ENCODE data around the gene P2RY10. TPM values are rescaled to one million over a fixed set of nuclear protein-coding genes. Genes with fewer than 3 reads are reported as not detected.

The P2RY10 gene
- total and polyA plus RNA-seq, 2 of the 13 experiments (the other 11 are each of a cell fraction or from before 2014, with no cell fraction given), result not detected

- WGBS (ENCODE audit: low lambda C conversion rate), result 4% methylated on average over 2 of the region's 2 CpGs
- in situ Hi-C loops (cut with HindIII; ENCODE audit: extremely low pct_ligation_motif_present, low pct_unique_long_range_greater_than_20kb), result no loop called here
- Histone ChIP-seq H3K4me3 (replicated peaks in 1 of 3; ENCODE audit: insufficient read depth in 1 of 3, low read depth in 2 of 3, low read length in 3 of 3) (no peak overlapping the region), H4K20me1 (ENCODE audit: insufficient read depth, low read length) (no peaks in the 10 kb centered on the region), H3K4me2 (ENCODE audit: low read depth, low read length) (no peak overlapping the region), H2AFZ (ENCODE audit: low read length) (no peak overlapping the region), H3K9me3 (ENCODE audit: low read length) (no peaks in the 10 kb centered on the region), H3K9ac (ENCODE audit: insufficient read depth, low read depth, low read length) (no peak overlapping the region), H3K4me1 (ENCODE audit: insufficient read depth, low read length) (no peaks in the 10 kb centered on the region), H3K36me3 (replicated peaks in 1 of 2; ENCODE audit: control insufficient read depth in 1 of 2, insufficient read depth in 2 of 2, low read length in 2 of 2) (no peaks in the 10 kb centered on the region), H3K27ac (ENCODE audit: extremely low read length, insufficient read depth, low read length) (no peak overlapping the region), H3K27me3 (ENCODE audit: control insufficient read depth in 1 of 2, insufficient read depth in 2 of 2, low read length in 2 of 2) (no peaks in the 10 kb centered on the region), H3K79me2 (ENCODE audit: insufficient read depth, low read length) (no peaks in the 10 kb centered on the region)
- FAIRE-seq (no peak), ATAC-seq (no peak), DNase-seq (ENCODE audit: low spot score) (no peak)
- TF ChIP-seq SETDB1 (CRISPR knock-in tag; IDR thresholded peaks at IDR 0.05; ENCODE audit: borderline replicate concordance) (no peak), FOXC1 (CRISPR knock-in tag; IDR thresholded peaks at IDR 0.05; ENCODE audit: borderline replicate concordance) (no peak), ZNF713 (CRISPR knock-in tag; IDR thresholded peaks at IDR 0.05) (no peak), HNRNPH1 (optimal IDR thresholded peaks at IDR 0.05; ENCODE audit: low read depth, low read length) (no peak), RNF2 (conservative IDR thresholded peaks at IDR 0.05; ENCODE audit: low read depth) (no peak), ZBTB21 (CRISPR knock-in tag; IDR thresholded peaks at IDR 0.05) (no peak), PLSCR1 (CRISPR knock-in tag; IDR thresholded peaks at IDR 0.05; ENCODE audit: borderline replicate concordance) (no peak), NFE2L1 (CRISPR knock-in tag; IDR thresholded peaks at IDR 0.05; ENCODE audit: borderline replicate concordance) (no peak), ZNF543 (CRISPR knock-in tag; IDR thresholded peaks at IDR 0.05) (no peak), NR2C2 (CRISPR knock-in tag; IDR thresholded peaks at IDR 0.05; ENCODE audit: borderline replicate concordance) (no peak), POGZ (CRISPR knock-in tag; IDR thresholded peaks at IDR 0.05) (no peak), ZNF207 (IDR thresholded peaks at IDR 0.05; ENCODE audit: borderline replicate concordance) (no peak), CEBPB (IDR thresholded peaks at IDR 0.05; ENCODE audit: borderline replicate concordance, low read depth, low read length) (no peak), PHF5A (CRISPR knock-in tag; IDR thresholded peaks at IDR 0.05; ENCODE audit: low read depth, unreplicated experiment) (no peak), KAT8 (CRISPR knock-in tag; IDR thresholded peaks at IDR 0.05) (no peak), TBL1XR1 (IDR thresholded peaks at IDR 0.05; ENCODE audit: borderline replicate concordance, low read length, partially characterized antibody) (no peak)
- TF ChIP-seq, protein P1, sequence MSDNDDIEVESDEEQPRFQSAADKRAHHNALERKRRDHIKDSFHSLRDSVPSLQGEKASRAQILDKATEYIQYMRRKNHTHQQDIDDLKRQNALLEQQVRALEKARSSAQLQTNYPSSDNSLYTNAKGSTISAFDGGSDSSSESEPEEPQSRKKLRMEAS (IDR thresholded peaks at IDR 0.05), result no peak
- TF ChIP-seq, protein P2, sequence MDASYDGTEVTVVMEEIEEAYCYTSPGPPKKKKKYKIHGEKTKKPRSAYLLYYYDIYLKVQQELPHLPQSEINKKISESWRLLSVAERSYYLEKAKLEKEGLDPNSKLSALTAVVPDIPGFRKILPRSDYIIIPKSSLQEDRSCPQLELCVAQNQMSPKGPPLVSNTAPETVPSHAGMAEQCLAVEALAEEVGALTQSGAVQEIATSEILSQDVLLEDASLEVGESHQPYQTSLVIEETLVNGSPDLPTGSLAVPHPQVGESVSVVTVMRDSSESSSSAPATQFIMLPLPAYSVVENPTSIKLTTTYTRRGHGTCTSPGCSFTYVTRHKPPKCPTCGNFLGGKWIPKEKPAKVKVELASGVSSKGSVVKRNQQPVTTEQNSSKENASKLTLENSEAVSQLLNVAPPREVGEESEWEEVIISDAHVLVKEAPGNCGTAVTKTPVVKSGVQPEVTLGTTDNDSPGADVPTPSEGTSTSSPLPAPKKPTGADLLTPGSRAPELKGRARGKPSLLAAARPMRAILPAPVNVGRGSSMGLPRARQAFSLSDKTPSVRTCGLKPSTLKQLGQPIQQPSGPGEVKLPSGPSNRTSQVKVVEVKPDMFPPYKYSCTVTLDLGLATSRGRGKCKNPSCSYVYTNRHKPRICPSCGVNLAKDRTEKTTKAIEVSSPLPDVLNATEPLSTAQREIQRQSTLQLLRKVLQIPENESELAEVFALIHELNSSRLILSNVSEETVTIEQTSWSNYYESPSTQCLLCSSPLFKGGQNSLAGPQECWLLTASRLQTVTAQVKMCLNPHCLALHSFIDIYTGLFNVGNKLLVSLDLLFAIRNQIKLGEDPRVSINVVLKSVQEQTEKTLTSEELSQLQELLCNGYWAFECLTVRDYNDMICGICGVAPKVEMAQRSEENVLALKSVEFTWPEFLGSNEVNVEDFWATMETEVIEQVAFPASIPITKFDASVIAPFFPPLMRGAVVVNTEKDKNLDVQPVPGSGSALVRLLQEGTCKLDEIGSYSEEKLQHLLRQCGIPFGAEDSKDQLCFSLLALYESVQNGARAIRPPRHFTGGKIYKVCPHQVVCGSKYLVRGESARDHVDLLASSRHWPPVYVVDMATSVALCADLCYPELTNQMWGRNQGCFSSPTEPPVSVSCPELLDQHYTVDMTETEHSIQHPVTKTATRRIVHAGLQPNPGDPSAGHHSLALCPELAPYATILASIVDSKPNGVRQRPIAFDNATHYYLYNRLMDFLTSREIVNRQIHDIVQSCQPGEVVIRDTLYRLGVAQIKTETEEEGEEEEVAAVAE (CRISPR knock-in tag; IDR thresholded peaks at IDR 0.05; ENCODE audit: borderline replicate concordance), result no peak
- TF ChIP-seq, protein P3, sequence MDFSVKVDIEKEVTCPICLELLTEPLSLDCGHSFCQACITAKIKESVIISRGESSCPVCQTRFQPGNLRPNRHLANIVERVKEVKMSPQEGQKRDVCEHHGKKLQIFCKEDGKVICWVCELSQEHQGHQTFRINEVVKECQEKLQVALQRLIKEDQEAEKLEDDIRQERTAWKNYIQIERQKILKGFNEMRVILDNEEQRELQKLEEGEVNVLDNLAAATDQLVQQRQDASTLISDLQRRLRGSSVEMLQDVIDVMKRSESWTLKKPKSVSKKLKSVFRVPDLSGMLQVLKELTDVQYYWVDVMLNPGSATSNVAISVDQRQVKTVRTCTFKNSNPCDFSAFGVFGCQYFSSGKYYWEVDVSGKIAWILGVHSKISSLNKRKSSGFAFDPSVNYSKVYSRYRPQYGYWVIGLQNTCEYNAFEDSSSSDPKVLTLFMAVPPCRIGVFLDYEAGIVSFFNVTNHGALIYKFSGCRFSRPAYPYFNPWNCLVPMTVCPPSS (IDR thresholded peaks at IDR 0.05), result no peak
- BruUV-seq (replicated peaks), result no TSS peak
- intact Hi-C loops (cut with micrococcal nuclease; ENCODE audit: unreplicated experiment), result no loop called here
- ChIA-PET POLR2A (no interaction called here), CTCF (ENCODE audit: low intra/inter-chr PET ratio, low total read pairs) (no interaction called here)
Observed at GRCh38 chrX:78958419-78959116, 13.4 kb downstream of the P2RY10 start.

Measured in HepG2 (cell line).